Neural cell (in vitro differentiated cells): ENCODE results near the gene BMP3. TPM values are rescaled to one million over a fixed set of nuclear protein-coding genes. Genes with fewer than 3 reads are reported as not detected.

Experiments used
- H2AFZ ChIP-seq: fragments of 200-600, 300-800 bp; sonication (generic), shearing (Covaris generic); 2 replicates; pipeline ENCODE4 v1.6.0; 2014; ENCODE audit warnings: low read depth, mild to moderate bottlenecking, antibody characterized with exemption, low read length, moderate library complexity
- H3F3A ChIP-seq: fragments of 200-600 bp; shearing (Covaris generic); 2 replicates; pipeline ENCODE4 v1.6.1; 2016; ENCODE audit warnings: mild to moderate bottlenecking, moderate library complexity, mixed read lengths, antibody characterized with exemption, low read length; ENCODE audit not compliant: insufficient read depth, poor library complexity, severe bottlenecking
- H3K27ac ChIP-seq: fragments of 200-600, 300-800 bp; sonication (generic), shearing (Covaris generic); 2 replicates; pipeline ENCODE4 v1.5.1; 2014; ENCODE audit warnings: mild to moderate bottlenecking, low read length, moderate library complexity
- H3K27me3 ChIP-seq: fragments of 300-800, 200-600 bp; sonication (generic), shearing (Covaris generic); 2 replicates; pipeline ENCODE4 v1.6.0; 2014; ENCODE audit warnings: mild to moderate bottlenecking, low read depth, low read length, moderate library complexity; ENCODE audit not compliant: insufficient read depth
- H3K36me3 ChIP-seq: fragments of 300-800, 200-600 bp; sonication (generic), shearing (Covaris generic); 2 replicates; pipeline ENCODE4 v1.5.1; 2014; ENCODE audit warnings: mild to moderate bottlenecking, antibody characterized with exemption, low read length, moderate library complexity; ENCODE audit not compliant: insufficient read depth
- H3K4me2 ChIP-seq: fragments of 300-800, 200-600 bp; sonication (generic), shearing (Covaris generic); 2 replicates; pipeline ENCODE4 v1.6.0; 2014; ENCODE audit warnings: mild to moderate bottlenecking, low read length
- H3K4me3 ChIP-seq: fragments of 300-800, 200-600 bp; sonication (generic), shearing (Covaris generic); 2 replicates; pipeline ENCODE4 v1.5.1; 2014; ENCODE audit warnings: mild to moderate bottlenecking, low read length, moderate library complexity
- H3K79me2 ChIP-seq: fragments of 200-600 bp; shearing (Covaris generic); replicated peaks from 2 replicates; pipeline ENCODE4 v1.6.0; 2014; ENCODE audit warnings: mild to moderate bottlenecking, low read length, moderate library complexity; ENCODE audit not compliant: insufficient read depth
- H3K9ac ChIP-seq: fragments of 300-800, 200-600 bp; sonication (generic), shearing (Covaris generic); 2 replicates; pipeline ENCODE4 v1.6.1; 2016; ENCODE audit warnings: mild to moderate bottlenecking, low read length, mixed read lengths
- H3K9me2 ChIP-seq: fragments of 200-600 bp; shearing (Covaris generic); 2 replicates; pipeline ENCODE4 v1.6.1; 2016; ENCODE audit warnings: mild to moderate bottlenecking, low read length, mixed read lengths; ENCODE audit not compliant: insufficient read depth
- H3K9me3 ChIP-seq: fragments of 200-600, 300-800 bp; sonication (generic), shearing (Covaris generic); 2 replicates; pipeline ENCODE4 v1.6.1; 2016; ENCODE audit warnings: mild to moderate bottlenecking, mixed run types, low read length, moderate library complexity, mixed read lengths
- H4K20me1 ChIP-seq: fragments of 200-600 bp; shearing (Covaris generic); 2 replicates; pipeline ENCODE4 v1.6.1; 2016; ENCODE audit warnings: mild to moderate bottlenecking, mixed run types; ENCODE audit not compliant: insufficient read depth
- EP300 ChIP-seq: fragments of 450-650 bp; conservative IDR thresholded peaks from 2 replicates; pipeline ENCODE4 v1.6.1; 2014; ENCODE audit warnings: antibody characterized with exemption, mild to moderate bottlenecking, moderate library complexity; ENCODE audit not compliant: poor library complexity, severe bottlenecking
- EZH2 ChIP-seq: fragments of 200-600, 300-800 bp; shearing (Covaris generic), sonication (generic); IDR thresholded peaks from 2 replicates; pipeline ENCODE4 v1.6.1; 2014; ENCODE audit warnings: antibody characterized with exemption, low read length, borderline replicate concordance, mild to moderate bottlenecking; ENCODE audit not compliant: insufficient read depth, poor library complexity, severe bottlenecking
- MXI1 ChIP-seq: fragments of 450-650 bp; conservative IDR thresholded peaks from 2 replicates; pipeline ENCODE4 v1.6.1; 2014; ENCODE audit warnings: antibody characterized with exemption, mild to moderate bottlenecking; ENCODE audit not compliant: poor library complexity, severe bottlenecking
- POLR2AphosphoS5 ChIP-seq: IDR thresholded peaks from 2 replicates; pipeline ENCODE4 v1.6.1; 2012
- RAD21 ChIP-seq: fragments of 450-650 bp; conservative IDR thresholded peaks from 2 replicates; pipeline ENCODE4 v1.6.1; 2014; ENCODE audit warnings: antibody characterized with exemption, mild to moderate bottlenecking, moderate library complexity
- SMC3 ChIP-seq: fragments of 450-650 bp; conservative IDR thresholded peaks from 2 replicates; pipeline ENCODE4 v1.6.1; 2014; ENCODE audit warnings: antibody characterized with exemption, mild to moderate bottlenecking, moderate library complexity; ENCODE audit not compliant: poor library complexity
- TAF1 ChIP-seq: IDR thresholded peaks from 2 replicates; pipeline ENCODE4 v1.6.1; 2012; ENCODE audit warnings: low read depth
- polyA plus RNA-seq: library from polyadenylated mRNA; depleted of rRNA; stranded (reverse); fragments of >200 nt; gene quantifications from 2 replicates; pipeline ENCODE4 v1.2.3, GENCODE V29; 2014
- TF ChIP-seq, protein P1 (sequence below): fragments of 450-650 bp; IDR thresholded peaks from 2 replicates; pipeline ENCODE4 v1.5.1; 2014; ENCODE audit warnings: antibody characterized with exemption, mild to moderate bottlenecking, moderate library complexity; ENCODE audit not compliant: poor library complexity, severe bottlenecking
- TF ChIP-seq, protein P2 (sequence below): IDR thresholded peaks from 2 replicates; pipeline ENCODE4 v1.6.1; 2012; ENCODE audit warnings: borderline replicate concordance

Gene BMP3
- polyA plus RNA-seq, 1 donor from 2014 or later: 2.7 TPM

DNA sequence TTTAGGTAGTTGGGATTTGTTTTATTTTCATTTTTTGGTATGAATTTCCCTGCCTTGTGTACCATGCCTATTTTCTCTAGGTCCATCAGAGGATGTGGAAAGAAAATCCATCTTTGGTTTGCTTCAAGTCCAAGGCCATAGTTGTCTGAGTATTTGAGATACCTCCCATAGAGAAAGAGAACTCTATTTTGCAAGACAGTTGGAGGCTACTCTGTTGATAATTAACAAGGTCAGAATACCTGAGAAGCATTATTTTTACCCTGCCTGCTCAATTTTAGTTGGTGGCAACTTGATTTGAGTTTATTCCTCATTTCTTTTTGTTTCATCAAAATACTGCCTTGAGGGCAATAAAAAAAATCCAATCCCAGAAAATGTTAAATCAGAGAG is 30.8 kb downstream of the BMP3 start:
- TF ChIP-seq SMC3: no peak
- TF ChIP-seq, protein P1, sequence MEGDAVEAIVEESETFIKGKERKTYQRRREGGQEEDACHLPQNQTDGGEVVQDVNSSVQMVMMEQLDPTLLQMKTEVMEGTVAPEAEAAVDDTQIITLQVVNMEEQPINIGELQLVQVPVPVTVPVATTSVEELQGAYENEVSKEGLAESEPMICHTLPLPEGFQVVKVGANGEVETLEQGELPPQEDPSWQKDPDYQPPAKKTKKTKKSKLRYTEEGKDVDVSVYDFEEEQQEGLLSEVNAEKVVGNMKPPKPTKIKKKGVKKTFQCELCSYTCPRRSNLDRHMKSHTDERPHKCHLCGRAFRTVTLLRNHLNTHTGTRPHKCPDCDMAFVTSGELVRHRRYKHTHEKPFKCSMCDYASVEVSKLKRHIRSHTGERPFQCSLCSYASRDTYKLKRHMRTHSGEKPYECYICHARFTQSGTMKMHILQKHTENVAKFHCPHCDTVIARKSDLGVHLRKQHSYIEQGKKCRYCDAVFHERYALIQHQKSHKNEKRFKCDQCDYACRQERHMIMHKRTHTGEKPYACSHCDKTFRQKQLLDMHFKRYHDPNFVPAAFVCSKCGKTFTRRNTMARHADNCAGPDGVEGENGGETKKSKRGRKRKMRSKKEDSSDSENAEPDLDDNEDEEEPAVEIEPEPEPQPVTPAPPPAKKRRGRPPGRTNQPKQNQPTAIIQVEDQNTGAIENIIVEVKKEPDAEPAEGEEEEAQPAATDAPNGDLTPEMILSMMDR: no peak
- TF ChIP-seq EZH2: no peak
- TF ChIP-seq RAD21: no peak
- TF ChIP-seq POLR2AphosphoS5: no peak
- TF ChIP-seq, protein P2, sequence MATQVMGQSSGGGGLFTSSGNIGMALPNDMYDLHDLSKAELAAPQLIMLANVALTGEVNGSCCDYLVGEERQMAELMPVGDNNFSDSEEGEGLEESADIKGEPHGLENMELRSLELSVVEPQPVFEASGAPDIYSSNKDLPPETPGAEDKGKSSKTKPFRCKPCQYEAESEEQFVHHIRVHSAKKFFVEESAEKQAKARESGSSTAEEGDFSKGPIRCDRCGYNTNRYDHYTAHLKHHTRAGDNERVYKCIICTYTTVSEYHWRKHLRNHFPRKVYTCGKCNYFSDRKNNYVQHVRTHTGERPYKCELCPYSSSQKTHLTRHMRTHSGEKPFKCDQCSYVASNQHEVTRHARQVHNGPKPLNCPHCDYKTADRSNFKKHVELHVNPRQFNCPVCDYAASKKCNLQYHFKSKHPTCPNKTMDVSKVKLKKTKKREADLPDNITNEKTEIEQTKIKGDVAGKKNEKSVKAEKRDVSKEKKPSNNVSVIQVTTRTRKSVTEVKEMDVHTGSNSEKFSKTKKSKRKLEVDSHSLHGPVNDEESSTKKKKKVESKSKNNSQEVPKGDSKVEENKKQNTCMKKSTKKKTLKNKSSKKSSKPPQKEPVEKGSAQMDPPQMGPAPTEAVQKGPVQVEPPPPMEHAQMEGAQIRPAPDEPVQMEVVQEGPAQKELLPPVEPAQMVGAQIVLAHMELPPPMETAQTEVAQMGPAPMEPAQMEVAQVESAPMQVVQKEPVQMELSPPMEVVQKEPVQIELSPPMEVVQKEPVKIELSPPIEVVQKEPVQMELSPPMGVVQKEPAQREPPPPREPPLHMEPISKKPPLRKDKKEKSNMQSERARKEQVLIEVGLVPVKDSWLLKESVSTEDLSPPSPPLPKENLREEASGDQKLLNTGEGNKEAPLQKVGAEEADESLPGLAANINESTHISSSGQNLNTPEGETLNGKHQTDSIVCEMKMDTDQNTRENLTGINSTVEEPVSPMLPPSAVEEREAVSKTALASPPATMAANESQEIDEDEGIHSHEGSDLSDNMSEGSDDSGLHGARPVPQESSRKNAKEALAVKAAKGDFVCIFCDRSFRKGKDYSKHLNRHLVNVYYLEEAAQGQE: no peak
- TF ChIP-seq MXI1: no peak
- TF ChIP-seq TAF1: no peak
- TF ChIP-seq EP300: no peak
- H3K9me3 ChIP-seq: no peaks in the 10 kb centered on the region
- H3K4me2 ChIP-seq: no peak overlapping the region
- no peak overlapping the region for H3K27ac ChIP-seq
- no peaks in the 10 kb centered on the region for H3K79me2 ChIP-seq
- no peaks in the 10 kb centered on the region for H3K27me3 ChIP-seq
- no peak overlapping the region for H2AFZ ChIP-seq
- H3K4me3 ChIP-seq: no peak overlapping the region
- H3K36me3 ChIP-seq: no peaks in the 10 kb centered on the region
- H4K20me1 ChIP-seq: no peaks in the 10 kb centered on the region
- H3K9me2 ChIP-seq: no peaks in the 10 kb centered on the region
- no peak overlapping the region for H3K9ac ChIP-seq
- H3F3A ChIP-seq: no peaks in the 10 kb centered on the region

DNA sequence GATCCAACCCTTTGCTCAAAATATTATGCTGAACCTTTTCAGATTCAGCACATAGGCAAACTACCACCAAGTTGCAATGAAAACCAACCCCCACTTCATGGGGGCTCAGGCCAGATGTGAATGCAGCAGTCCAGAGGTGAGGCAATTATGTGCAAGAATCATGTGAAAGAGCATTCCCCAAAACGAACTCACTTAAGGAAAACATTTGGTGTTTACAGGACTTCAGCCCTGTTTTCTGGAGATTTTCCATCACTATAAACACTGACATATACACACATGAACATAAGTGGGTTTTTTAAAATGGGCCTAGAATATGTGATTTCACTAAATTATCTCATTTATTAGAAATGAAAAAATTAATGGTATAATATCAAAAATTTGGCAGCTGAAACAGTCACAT is 31.5 kb downstream of the BMP3 start:
- TF ChIP-seq SMC3 (no peak), POLR2AphosphoS5 (no peak), RAD21 (no peak), TAF1 (no peak)
- TF ChIP-seq, protein P1: no peak
- TF ChIP-seq, protein P2: no peak
- no peak overlapping the region for H3K9ac ChIP-seq
- H3K9me2 ChIP-seq: no peaks in the 10 kb centered on the region
- no peak overlapping the region for H2AFZ ChIP-seq
- no peaks in the 10 kb centered on the region for H3F3A ChIP-seq
- H3K79me2 ChIP-seq: no peaks in the 10 kb centered on the region
- no peak overlapping the region for H3K4me3 ChIP-seq
- H4K20me1 ChIP-seq: no peaks in the 10 kb centered on the region
- no peaks in the 10 kb centered on the region for H3K9me3 ChIP-seq
- no peaks in the 10 kb centered on the region for H3K36me3 ChIP-seq
- no peak overlapping the region for H3K27ac ChIP-seq
- no peaks in the 10 kb centered on the region for H3K27me3 ChIP-seq
- no peak overlapping the region for H3K4me2 ChIP-seq
